GM10266 (cell line): ENCODE results near the gene KCNK17.

Experiments
- DNase-seq: peaks from one replicate; pipeline ENCODE4 v3.0.0; 2012; ENCODE audit errors: extremely low spot score
- CTCF ChIP-seq: IDR thresholded peaks from 2 replicates; pipeline ENCODE4 v1.5.1; 2012; ENCODE audit warnings: mild to moderate bottlenecking, low read depth; ENCODE audit not compliant: control insufficient read depth, insufficient read depth; ENCODE audit errors: missing control alignments

KCNK17 gene

DNA sequence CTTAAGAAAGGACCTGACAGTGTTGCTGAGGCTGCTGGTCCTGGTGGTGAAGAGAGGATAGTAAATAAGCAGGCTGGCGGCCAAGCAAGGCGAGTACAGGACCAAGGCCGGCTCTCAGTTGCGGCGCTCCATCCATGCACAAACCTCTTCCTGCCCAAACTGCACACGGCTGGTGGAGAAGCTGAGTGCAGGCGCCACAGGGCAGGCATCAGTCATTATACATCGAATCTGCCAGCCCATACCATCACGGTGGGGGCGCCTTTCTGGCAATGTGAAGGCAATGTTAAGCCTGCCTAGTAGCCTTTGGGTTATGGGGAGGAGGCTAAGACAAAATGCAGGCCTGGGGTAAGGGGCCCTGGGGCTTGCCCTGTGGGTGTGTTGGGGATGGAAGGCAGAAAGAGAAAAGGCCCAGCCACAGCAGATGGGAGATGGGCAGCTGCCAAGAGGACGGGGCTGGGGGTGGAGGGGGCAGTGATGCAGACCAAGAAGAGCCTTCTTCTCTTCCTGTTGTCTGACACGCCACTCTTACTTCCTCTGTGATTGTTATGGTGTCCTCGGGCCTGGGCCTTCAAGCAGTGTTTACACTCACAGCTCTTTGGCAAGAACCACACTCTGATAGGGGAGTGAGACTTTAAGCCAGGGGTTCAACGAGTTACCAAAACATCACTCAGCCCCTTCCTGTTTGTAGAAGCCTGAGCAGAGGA lies 28.6 kb upstream of the KCNK17 start:
- peak; percentile 34 for DNase-seq
- TF ChIP-seq CTCF, result no peak

GRCh38 chr6:39341937-39342336 lies 27.7 kb upstream of the KCNK17 start:
- no peak for TF ChIP-seq CTCF
- DNase-seq, result no peak

DNA sequence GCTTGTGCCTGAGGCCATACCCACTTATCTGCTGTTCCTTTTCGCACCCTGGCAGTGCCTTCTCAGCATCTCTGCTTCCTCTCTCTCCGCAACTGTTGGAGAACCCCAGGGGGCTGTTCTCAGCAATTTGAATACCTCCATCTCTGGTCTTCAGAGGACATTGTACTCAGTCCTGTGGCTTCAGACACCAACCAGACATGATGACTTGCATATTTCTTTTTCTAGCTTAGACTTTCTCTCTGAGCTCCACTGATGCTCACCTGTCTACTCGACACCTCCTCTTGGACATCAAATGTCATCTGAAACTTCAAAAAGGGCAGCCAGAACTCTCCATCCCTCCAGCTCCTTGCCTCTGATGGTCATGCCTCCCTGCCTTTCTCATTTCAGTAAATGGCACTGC lies 27.1 kb upstream of the KCNK17 start:
- TF ChIP-seq CTCF, result no peak
- no peak for DNase-seq

GRCh38 chr6:39339868-39340550 lies 25.8 kb upstream of the KCNK17 start:
- no peak for TF ChIP-seq CTCF
- DNase-seq, result no peak

- TF ChIP-seq CTCF, result no peak
Observed at GRCh38 chr6:39339096-39339867, 25.1 kb upstream of the KCNK17 start.

GRCh38 chr6:39338397-39338796 lies 24.2 kb upstream of the KCNK17 start:
- TF ChIP-seq CTCF, result no peak
- no peak for DNase-seq

More at GRCh38 chr6:39339096-39339867, 25.1 kb upstream of the KCNK17 start:
- no peak for DNase-seq
